ENCODE measurements around the gene GLB1L3. TPM values are rescaled to one million over a fixed set of nuclear protein-coding genes. Genes with fewer than 3 reads are reported as not detected.

GLB1L3 gene
- total and polyA plus RNA-seq, 2 donors = 0.11 to 0.13 TPM

DNA sequence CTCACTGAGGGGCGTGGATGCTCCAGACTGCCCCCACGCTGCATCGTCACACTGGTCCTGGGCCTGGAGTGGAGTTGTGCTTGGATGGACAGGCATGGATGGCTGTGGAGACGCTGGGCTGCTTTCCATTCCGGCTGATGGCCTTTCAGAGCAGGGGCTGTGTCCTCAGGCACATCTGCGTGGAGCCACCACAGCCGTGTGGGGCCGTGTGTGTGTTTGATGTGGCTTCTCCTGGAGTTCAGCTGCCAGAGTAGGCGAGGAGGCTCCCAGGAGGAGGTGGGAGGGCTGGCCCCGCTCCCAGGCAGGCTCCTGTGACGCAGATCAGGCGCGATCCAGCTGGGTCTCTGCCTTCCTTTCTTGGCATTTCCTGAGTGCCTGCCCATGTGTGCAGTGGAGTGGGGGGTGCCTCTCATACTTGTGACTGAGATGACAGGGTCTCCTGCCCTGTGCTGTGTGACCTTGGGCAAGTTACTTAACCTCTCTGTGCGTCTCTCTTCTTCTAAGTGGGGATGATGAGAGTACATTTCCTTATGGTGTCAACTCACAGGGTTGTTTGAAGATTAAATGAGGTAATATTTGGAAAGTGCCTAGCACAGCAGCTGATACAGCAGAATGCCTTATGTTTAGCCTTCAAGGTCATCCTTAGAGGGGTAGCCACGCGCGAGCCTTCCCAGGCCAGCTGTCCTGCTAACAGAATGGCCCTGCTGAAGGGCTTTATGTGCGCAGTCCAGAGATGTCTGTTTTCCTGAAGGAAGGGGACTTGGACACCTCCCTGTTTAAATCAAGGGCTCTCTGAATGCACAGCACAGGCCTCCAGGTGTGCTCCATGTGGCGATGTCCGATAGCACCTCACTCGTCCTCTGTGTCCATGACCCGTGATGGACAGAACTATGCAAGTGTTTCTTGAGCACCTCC is 89.1 kb downstream of the GLB1L3 start:
- no peak overlapping the region for H3K27ac ChIP-seq (ENCODE audit: low read depth)
- WGBS = 63% methylated on average over 22 of the region's 22 CpGs
- H3K4me3 ChIP-seq (ENCODE audit: low read depth, low read length) = no peak overlapping the region
- no peaks in the 10 kb centered on the region for H3K4me1 ChIP-seq (ENCODE audit: insufficient read depth)
- H3K36me3 ChIP-seq (ENCODE audit: insufficient read depth) = no peaks in the 10 kb centered on the region
- no peak for DNase-seq (ENCODE audit: extremely low spot score)

DNA sequence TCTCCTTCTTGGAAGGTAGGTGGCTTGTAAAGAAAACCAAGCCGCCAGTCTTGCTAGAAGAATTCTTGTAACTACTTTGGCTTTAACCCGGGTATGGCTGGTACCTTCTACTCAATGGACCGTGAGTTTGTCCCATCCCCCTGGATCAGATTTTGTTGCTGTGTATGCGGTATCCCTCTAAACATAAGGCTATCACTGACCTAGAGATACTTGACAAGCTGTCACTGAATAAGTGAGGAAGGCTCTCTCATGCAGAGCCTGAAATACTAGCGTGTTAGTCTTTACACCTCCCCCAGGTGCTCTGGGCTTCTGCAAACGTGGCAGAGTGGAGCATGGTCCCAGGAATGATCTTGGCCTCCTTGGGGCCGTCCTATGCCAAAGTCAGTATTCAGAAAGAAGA is 90.1 kb downstream of the GLB1L3 start:
- H3K4me1 ChIP-seq (ENCODE audit: insufficient read depth) = no peaks in the 10 kb centered on the region
- H3K4me3 ChIP-seq (ENCODE audit: low read depth, low read length) = no peak overlapping the region
- DNase-seq (ENCODE audit: extremely low spot score) = no peak
- no peak overlapping the region for H3K27ac ChIP-seq (ENCODE audit: low read depth)
- 69% methylated on average over 7 of the region's 7 CpGs for WGBS
- no peaks in the 10 kb centered on the region for H3K36me3 ChIP-seq (ENCODE audit: insufficient read depth)

GRCh38 chr11:134367781-134368180 is 91.6 kb downstream of the GLB1L3 start:
- Histone ChIP-seq H3K27ac (ENCODE audit: low read depth) (no peak overlapping the region), H3K4me3 (ENCODE audit: low read depth, low read length) (no peak overlapping the region), H3K36me3 (ENCODE audit: insufficient read depth) (no peaks in the 10 kb centered on the region), H3K4me1 (ENCODE audit: insufficient read depth) (no peaks in the 10 kb centered on the region)
- no peak for DNase-seq (ENCODE audit: extremely low spot score)
- 94% methylated on average over 18 of the region's 18 CpGs for WGBS

Other genes with a start within 250 kb of the GLB1L3 start
- gene JAM3, start 207.3 kb upstream of the GLB1L3 start, total RNA-seq = 90.2 TPM
- 61.1 TPM for gene JAM3, start 207.3 kb upstream of the GLB1L3 start, polyA plus RNA-seq
- 29.1 TPM for gene NCAPD3, start 52.4 kb upstream of the GLB1L3 start, total RNA-seq
- gene NCAPD3, start 52.4 kb upstream of the GLB1L3 start, polyA plus RNA-seq = 9.5 TPM
- gene VPS26B, start 51.7 kb upstream of the GLB1L3 start, total RNA-seq = 33.6 TPM
- 38.3 TPM for gene VPS26B, start 51.7 kb upstream of the GLB1L3 start, polyA plus RNA-seq
- 47.2 TPM for gene THYN1, start 23.0 kb upstream of the GLB1L3 start, total RNA-seq
- gene THYN1, start 23.0 kb upstream of the GLB1L3 start, polyA plus RNA-seq = 61.7 TPM
- gene ACAD8, start 22.8 kb upstream of the GLB1L3 start, total RNA-seq = 20.1 TPM
- 24.0 TPM for gene ACAD8, start 22.8 kb upstream of the GLB1L3 start, polyA plus RNA-seq
- gene GLB1L2, start 55.6 kb downstream of the GLB1L3 start, total RNA-seq = 1.5 TPM
- 8.1 TPM for gene GLB1L2, start 55.6 kb downstream of the GLB1L3 start, polyA plus RNA-seq
- gene B3GAT1, start 135.9 kb downstream of the GLB1L3 start, total RNA-seq = 0.32 TPM
- gene B3GAT1, start 135.9 kb downstream of the GLB1L3 start, polyA plus RNA-seq = 0.34 TPM

All from urinary bladder (tissue), 4 donors.